Heart left ventricle (tissue), 13 donors: ENCODE measurements around the gene MRNIP.

Experiments used
- CTCF ChIP-seq, 12 donors: fragments of 200-600 bp; sonication (generic) in 4 of 12; IDR thresholded peaks; one replicate each; pipeline versions ENCODE4 v1.5.0 to v1.8.0; 2018 to 2022; ENCODE audit warnings: antibody characterized with exemption in 12 of 12, mild to moderate bottlenecking in 5 of 12
- POLR2A ChIP-seq, 2 donors: fragments of 450-650 bp; IDR thresholded peaks; one replicate each; pipeline ENCODE4 v1.6.1; 2017; ENCODE audit warnings: antibody characterized with exemption in 2 of 2, mild to moderate bottlenecking in 2 of 2, moderate library complexity in 2 of 2
- donor health status: ischemic (EF 13 %, LVEDD 7.1; RV severe dilation, severe dysfunction).
- donor health status: DM: no; HTN: yes; CAD: no.
- donor health status: DM: no; HTN: no; CAD: no.
- donor health status: ischemic (EF 25% LVEDD 6.9; RV normal size, moderate dysfunction).
- donor health status: ischemic (EF 25% LVEDD 5.7; RV mildly dilated, moderate dysfunction).
- donor health status: ischemic (EF 35%, LVEDD 5.7; RV mildly dilated, moderate dysfunction).
- donor health status: nonischemic (EF 11% LVEDD 7.7; RV severe dilation, severe dysfunction).
- donor health status: DM: yes; HTN: yes; CAD: no.
- donor health status: PGD.
- donor health status: ischemic (EF 29% LVEDD 5.4; RV normal size, mild dysfunction).
- donor health status: nonischemic (EF 23%, LVEDD 6.1; RV moderate dilation, normal function).

- TF ChIP-seq CTCF (IDR thresholded peaks at IDR 0.05) (no peak), POLR2A (IDR thresholded peaks at IDR 0.05) (no peak)
Observed at GRCh38 chr5:179852993-179853547, 5.5 kb downstream of the MRNIP start.
